ENCODE measurements around the gene BHLHA15.

The BHLHA15 gene

GRCh38 chr7:98251601-98252424 is 40.6 kb downstream of the BHLHA15 start, which contains the start of gene TECPR1:
TSS of gene TECPR1 (minus strand) at chr7:98252232. CDS start at chr7:98246146, 6,086 bp downstream.
- DNase-seq: peak; percentile 95
- Histone ChIP-seq H3K9me3 (ENCODE audit: severe bottlenecking) (no peaks in the 10 kb centered on the region), H3K27me3 (ENCODE audit: insufficient read depth, low read depth, severe bottlenecking) (no peaks in the 10 kb centered on the region), H3K4me3 (ENCODE audit: low read depth, low read length) (peak within 1 kb of the TSS; percentile 90), H3K27ac (peak within 1 kb of the TSS; percentile 98), H3K36me3 (peaks cover 34% of the 10 kb centered on the region)
- no peak for TF ChIP-seq CTCF (IDR thresholded peaks at IDR 0.05; ENCODE audit: low read depth, low read length)

GRCh38 chr7:98252425-98253054 is 41.3 kb downstream of the BHLHA15 start:
- peaks cover 34% of the 10 kb centered on the region for H3K36me3 ChIP-seq
- peak overlapping the region; percentile 98 for H3K27ac ChIP-seq
- peak overlapping the region; percentile 90 for H3K4me3 ChIP-seq (ENCODE audit: low read depth, low read length)
- no peaks in the 10 kb centered on the region for H3K27me3 ChIP-seq (ENCODE audit: insufficient read depth, low read depth, severe bottlenecking)
- no peak for TF ChIP-seq CTCF (IDR thresholded peaks at IDR 0.05; ENCODE audit: low read depth, low read length)
- DNase-seq: no peak
- no peaks in the 10 kb centered on the region for H3K9me3 ChIP-seq (ENCODE audit: severe bottlenecking)

- H3K36me3 ChIP-seq: peaks cover 24% of the 10 kb centered on the region
- DNase-seq: no peak
- H3K9me3 ChIP-seq (ENCODE audit: severe bottlenecking): no peaks in the 10 kb centered on the region
- no peak overlapping the region for H3K27ac ChIP-seq
- H3K4me3 ChIP-seq (ENCODE audit: low read depth, low read length): no peak overlapping the region
- TF ChIP-seq CTCF (IDR thresholded peaks at IDR 0.05; ENCODE audit: low read depth, low read length): no peak
- H3K27me3 ChIP-seq (ENCODE audit: insufficient read depth, low read depth, severe bottlenecking): no peaks in the 10 kb centered on the region
These were observed 43.3 kb downstream of the BHLHA15 start for GRCh38 chr7:98254516-98254915.

DNA sequence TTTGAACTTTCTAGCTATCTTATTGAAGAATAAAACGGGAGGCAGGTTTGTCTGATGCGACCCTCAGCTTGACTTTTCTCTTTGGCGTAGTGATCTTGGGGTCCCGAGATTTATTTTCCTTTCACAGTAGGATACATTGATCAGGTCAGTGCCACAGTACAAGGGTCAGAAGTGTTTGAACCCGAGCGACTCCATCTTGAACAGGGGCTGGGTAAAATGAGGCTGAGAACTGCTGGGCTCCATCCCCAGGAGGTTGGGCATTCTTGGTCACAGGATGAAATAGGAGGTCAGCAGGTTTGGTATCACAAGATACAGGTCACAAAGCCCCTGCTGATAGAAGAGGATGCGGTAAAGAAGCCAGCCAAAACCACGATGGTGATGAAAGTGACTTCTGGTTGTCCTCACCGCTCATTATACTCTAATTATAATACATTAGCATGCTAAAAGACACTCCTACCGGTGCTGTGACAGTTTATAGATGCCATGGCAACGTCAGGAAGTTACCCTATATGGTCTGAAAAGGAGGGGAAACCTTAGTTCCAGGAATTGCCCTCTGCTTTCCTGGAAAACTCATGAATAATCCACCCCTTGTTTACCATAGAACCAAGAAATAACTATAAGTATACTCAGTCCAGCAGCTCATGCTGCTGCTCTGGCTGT is 43.8 kb downstream of the BHLHA15 start:
- no peak for DNase-seq
- H3K27me3 ChIP-seq (ENCODE audit: insufficient read depth, low read depth, severe bottlenecking): no peaks in the 10 kb centered on the region
- H3K27ac ChIP-seq: no peak overlapping the region
- no peak overlapping the region for H3K4me3 ChIP-seq (ENCODE audit: low read depth, low read length)
- no peaks in the 10 kb centered on the region for H3K9me3 ChIP-seq (ENCODE audit: severe bottlenecking)
- TF ChIP-seq CTCF (IDR thresholded peaks at IDR 0.05; ENCODE audit: low read depth, low read length): no peak
- H3K36me3 ChIP-seq: peaks cover 23% of the 10 kb centered on the region

DNA sequence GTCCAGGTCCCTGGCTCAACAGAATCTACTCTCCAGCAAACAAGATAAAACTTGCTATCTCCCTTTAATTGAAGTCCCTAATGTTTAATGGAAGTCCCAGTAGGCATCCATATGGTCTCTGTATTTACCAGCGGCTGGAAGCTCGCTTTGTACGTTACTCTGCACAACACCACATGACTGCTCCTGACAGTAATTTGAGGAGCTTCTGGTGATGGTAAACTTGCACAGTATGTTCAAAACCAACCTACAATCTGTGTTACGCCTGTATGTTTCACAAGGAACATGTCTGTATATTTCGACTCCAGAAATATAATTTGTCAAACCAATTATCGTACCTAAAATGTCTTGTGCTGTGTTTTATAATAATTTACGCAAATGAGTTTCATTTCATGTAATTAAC is 45.2 kb downstream of the BHLHA15 start:
- TF ChIP-seq CTCF (IDR thresholded peaks at IDR 0.05; ENCODE audit: low read depth, low read length): no peak
- Histone ChIP-seq H3K4me3 (ENCODE audit: low read depth, low read length) (no peak overlapping the region), H3K27me3 (ENCODE audit: insufficient read depth, low read depth, severe bottlenecking) (no peaks in the 10 kb centered on the region), H3K36me3 (peaks cover 27% of the 10 kb centered on the region), H3K27ac (no peak overlapping the region), H3K9me3 (ENCODE audit: severe bottlenecking) (peaks cover 3% of the 10 kb centered on the region)
- DNase-seq: no peak
